Ishikawa (cell line): ENCODE results near the gene NAV3.

Experiments
- CEBPB ChIP-seq: IDR thresholded peaks from 2 replicates; pipeline ENCODE4 v1.6.1; 2012
- EGR1 ChIP-seq: IDR thresholded peaks from 2 replicates; pipeline ENCODE4 v1.6.1; 2012
- EP300 ChIP-seq: IDR thresholded peaks from 2 replicates; pipeline ENCODE4 v1.6.1; 2012; ENCODE audit warnings: borderline replicate concordance
- FOXM1 ChIP-seq: IDR thresholded peaks from 2 replicates; pipeline ENCODE4 v1.6.1; 2012; ENCODE audit warnings: low read depth, borderline replicate concordance
- RAD21 ChIP-seq: IDR thresholded peaks from 2 replicates; pipeline ENCODE4 v1.6.1; 2012; ENCODE audit warnings: low read depth
- TAF1 ChIP-seq: IDR thresholded peaks from 2 replicates; pipeline ENCODE4 v1.6.1; 2012; ENCODE audit warnings: low read depth, mild to moderate bottlenecking
- TCF12 ChIP-seq: IDR thresholded peaks from 2 replicates; pipeline ENCODE4 v1.6.1; 2012; ENCODE audit warnings: low read depth
- ZBTB7A ChIP-seq: IDR thresholded peaks from 2 replicates; pipeline ENCODE4 v1.6.1; 2012; ENCODE audit warnings: low read depth
- TF ChIP-seq, protein P1 (sequence below): IDR thresholded peaks from 2 replicates; pipeline ENCODE4 v1.6.1; 2012; ENCODE audit warnings: low read depth, mild to moderate bottlenecking
- TF ChIP-seq, protein P2 (sequence below): IDR thresholded peaks from 2 replicates; pipeline ENCODE4 v1.6.1; 2012

DNA sequence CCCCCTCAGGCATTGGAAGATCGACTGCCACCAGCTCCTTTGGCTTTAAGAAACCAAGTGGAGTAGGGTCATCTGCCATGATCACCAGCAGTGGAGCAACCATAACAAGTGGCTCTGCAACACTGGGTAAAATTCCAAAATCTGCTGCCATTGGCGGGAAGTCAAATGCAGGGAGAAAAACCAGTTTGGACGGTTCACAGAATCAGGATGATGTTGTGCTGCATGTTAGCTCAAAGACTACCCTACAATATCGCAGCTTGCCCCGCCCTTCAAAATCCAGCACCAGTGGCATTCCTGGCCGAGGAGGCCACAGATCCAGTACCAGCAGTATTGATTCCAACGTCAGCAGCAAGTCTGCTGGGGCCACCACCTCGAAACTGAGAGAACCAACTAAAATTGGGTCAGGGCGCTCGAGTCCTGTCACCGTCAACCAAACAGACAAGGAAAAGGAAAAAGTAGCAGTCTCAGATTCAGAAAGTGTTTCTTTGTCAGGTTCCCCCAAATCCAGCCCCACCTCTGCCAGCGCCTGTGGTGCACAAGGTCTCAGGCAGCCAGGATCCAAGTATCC, 288.7 kb downstream of the NAV3 start:
- TF ChIP-seq EGR1 (no peak), ZBTB7A (no peak), RAD21 (no peak), EP300 (no peak), CEBPB (no peak), FOXM1 (no peak), TAF1 (no peak), TCF12 (no peak)
- TF ChIP-seq, protein P1, sequence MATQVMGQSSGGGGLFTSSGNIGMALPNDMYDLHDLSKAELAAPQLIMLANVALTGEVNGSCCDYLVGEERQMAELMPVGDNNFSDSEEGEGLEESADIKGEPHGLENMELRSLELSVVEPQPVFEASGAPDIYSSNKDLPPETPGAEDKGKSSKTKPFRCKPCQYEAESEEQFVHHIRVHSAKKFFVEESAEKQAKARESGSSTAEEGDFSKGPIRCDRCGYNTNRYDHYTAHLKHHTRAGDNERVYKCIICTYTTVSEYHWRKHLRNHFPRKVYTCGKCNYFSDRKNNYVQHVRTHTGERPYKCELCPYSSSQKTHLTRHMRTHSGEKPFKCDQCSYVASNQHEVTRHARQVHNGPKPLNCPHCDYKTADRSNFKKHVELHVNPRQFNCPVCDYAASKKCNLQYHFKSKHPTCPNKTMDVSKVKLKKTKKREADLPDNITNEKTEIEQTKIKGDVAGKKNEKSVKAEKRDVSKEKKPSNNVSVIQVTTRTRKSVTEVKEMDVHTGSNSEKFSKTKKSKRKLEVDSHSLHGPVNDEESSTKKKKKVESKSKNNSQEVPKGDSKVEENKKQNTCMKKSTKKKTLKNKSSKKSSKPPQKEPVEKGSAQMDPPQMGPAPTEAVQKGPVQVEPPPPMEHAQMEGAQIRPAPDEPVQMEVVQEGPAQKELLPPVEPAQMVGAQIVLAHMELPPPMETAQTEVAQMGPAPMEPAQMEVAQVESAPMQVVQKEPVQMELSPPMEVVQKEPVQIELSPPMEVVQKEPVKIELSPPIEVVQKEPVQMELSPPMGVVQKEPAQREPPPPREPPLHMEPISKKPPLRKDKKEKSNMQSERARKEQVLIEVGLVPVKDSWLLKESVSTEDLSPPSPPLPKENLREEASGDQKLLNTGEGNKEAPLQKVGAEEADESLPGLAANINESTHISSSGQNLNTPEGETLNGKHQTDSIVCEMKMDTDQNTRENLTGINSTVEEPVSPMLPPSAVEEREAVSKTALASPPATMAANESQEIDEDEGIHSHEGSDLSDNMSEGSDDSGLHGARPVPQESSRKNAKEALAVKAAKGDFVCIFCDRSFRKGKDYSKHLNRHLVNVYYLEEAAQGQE = no peak
- TF ChIP-seq, protein P2, sequence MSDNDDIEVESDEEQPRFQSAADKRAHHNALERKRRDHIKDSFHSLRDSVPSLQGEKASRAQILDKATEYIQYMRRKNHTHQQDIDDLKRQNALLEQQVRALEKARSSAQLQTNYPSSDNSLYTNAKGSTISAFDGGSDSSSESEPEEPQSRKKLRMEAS = no peak
